A673 (cell line): ENCODE data around the gene SLC2A13. TPM values are rescaled to one million over a fixed set of nuclear protein-coding genes. Genes with fewer than 3 reads are reported as not detected.
"Not testable (repeated sequence)": the region's sequence is repeated elsewhere in the genome, so short reads cannot be mapped to it uniquely, and the experiment has no call there.

Source experiments
- BruUV-seq: library from RNA; stranded (reverse); fragments of 400-500 nt; replicated peaks from 2 replicates; lab custom pipeline; 2021; lab: Mats Ljungman, UMichigan
- CTCF ChIA-PET: fragments of 300-600 bp; sonication (Branson Sonifier 250); formaldehyde crosslinking; loops from one replicate; lab custom pipeline; 2022; ENCODE audit warnings: antibody characterized with exemption; lab: Charles Lee
- POLR2A ChIA-PET: fragments of 300-600 bp; sonication (Branson Sonifier 250); formaldehyde crosslinking; loops from one replicate; lab custom pipeline; 2022; ENCODE audit warnings: antibody characterized with exemption; ENCODE audit not compliant: low non-redundant PET; lab: Charles Lee
- DNase-seq: peaks from one replicate; pipeline ENCODE4 v3.0.0-alpha.2; 2015; ENCODE audit warnings: low spot score
- H3K27ac ChIP-seq: fragments of 200-600 bp; sonication (generic); 2 replicates; pipeline ENCODE4 v1.5.1; 2016; ENCODE audit warnings: mixed run types, low read depth, mild to moderate bottlenecking, mixed read lengths, antibody characterized with exemption, low read length; ENCODE audit not compliant: poor library complexity, severe bottlenecking
- H3K27me3 ChIP-seq: fragments of 200-600 bp; sonication (generic); replicated peaks from 2 replicates; pipeline ENCODE4 v1.6.1; 2017; ENCODE audit warnings: mixed run types, low read depth, mild to moderate bottlenecking, mixed read lengths, antibody characterized with exemption, low read length; ENCODE audit not compliant: insufficient read depth, poor library complexity
- H3K36me3 ChIP-seq: fragments of 200-600 bp; sonication (generic); 2 replicates; pipeline ENCODE4 v1.6.1; 2016; ENCODE audit warnings: mixed run types, mild to moderate bottlenecking, mixed read lengths, antibody characterized with exemption, low read length; ENCODE audit not compliant: insufficient read depth, poor library complexity, severe bottlenecking
- H3K4me1 ChIP-seq: fragments of 200-600 bp; sonication (generic); 2 replicates; pipeline ENCODE4 v1.6.1; 2017; ENCODE audit warnings: mixed run types, mild to moderate bottlenecking, mixed read lengths, antibody characterized with exemption, low read length; ENCODE audit not compliant: insufficient read depth, poor library complexity, severe bottlenecking
- H3K4me3 ChIP-seq: fragments of 200-600 bp; sonication (generic); 2 replicates; pipeline ENCODE4 v1.5.1; 2016; ENCODE audit warnings: low read depth, mixed run types, mild to moderate bottlenecking, mixed read lengths, low read length; ENCODE audit not compliant: poor library complexity, severe bottlenecking
- H3K9me3 ChIP-seq: fragments of 200-600 bp; sonication (generic); 2 replicates; pipeline ENCODE4 v1.6.1; 2016; ENCODE audit warnings: mixed run types, low read depth, mild to moderate bottlenecking, mixed read lengths, antibody characterized with exemption, low read length; ENCODE audit not compliant: poor library complexity, severe bottlenecking
- CTCF ChIP-seq: fragments of 300-800, 200-600 bp; sonication (generic); conservative IDR thresholded peaks from 2 replicates; pipeline ENCODE4 v1.5.1; 2017; ENCODE audit warnings: low read depth, mild to moderate bottlenecking, antibody characterized with exemption, low read length, moderate library complexity, mixed read lengths
- EZH2 ChIP-seq: fragments of 200-600 bp; sonication (generic); IDR thresholded peaks from 2 replicates; pipeline ENCODE4 v1.6.1; 2017; ENCODE audit warnings: borderline replicate concordance, low read depth, mild to moderate bottlenecking, mixed read lengths, antibody characterized with exemption, low read length; ENCODE audit not compliant: poor library complexity, severe bottlenecking
- intact Hi-C: fragments of 100-400 bp; cut with micrococcal nuclease; formaldehyde crosslinking; loops from one replicate; pipeline ENCODE4 v1.10.0; 2022; ENCODE audit not compliant: unreplicated experiment
- total RNA-seq: library from RNA; stranded (reverse); gene quantifications from 2 replicates; pipeline ENCODE4 v1.2.3, GENCODE V29; 2021

Gene SLC2A13
- total RNA-seq, 1 experiment from 2014 or later = 9.1 TPM

GRCh38 chr12:39763071-39763889 lies 342.6 kb downstream of the SLC2A13 start:
- H3K27ac ChIP-seq = no peak overlapping the region
- BruUV-seq = no TSS peak

GRCh38 chr12:39755478-39755877 lies 350.4 kb downstream of the SLC2A13 start:
- Histone ChIP-seq H3K36me3 (no peaks in the 10 kb centered on the region), H3K4me3 (no peak overlapping the region), H3K9me3 (no peaks in the 10 kb centered on the region), H3K27ac (no peak overlapping the region), H3K27me3 (no peaks in the 10 kb centered on the region), H3K4me1 (no peaks in the 10 kb centered on the region)
- no TSS peak for BruUV-seq
- DNase-seq = no peak
- CTCF ChIA-PET = no interaction called here
- POLR2A ChIA-PET = no interaction called here
- no peak for TF ChIP-seq EZH2
- no peak for TF ChIP-seq CTCF
- intact Hi-C loops = no loop called here

More at GRCh38 chr12:39763071-39763889, 342.6 kb downstream of the SLC2A13 start:
- ChIA-PET CTCF (no interaction called here), POLR2A (no interaction called here)
- Histone ChIP-seq H3K36me3 (no peaks in the 10 kb centered on the region), H3K4me3 (no peak overlapping the region), H3K9me3 (peaks cover 3% of the 10 kb centered on the region), H3K4me1 (no peaks in the 10 kb centered on the region), H3K27me3 (no peaks in the 10 kb centered on the region)
- DNase-seq = no peak
- intact Hi-C loops = no loop called here
- TF ChIP-seq EZH2 = no peak
- no peak for TF ChIP-seq CTCF

- Histone ChIP-seq H3K4me3 (no peak overlapping the region), H3K27me3 (no peaks in the 10 kb centered on the region), H3K9me3 (no peaks in the 10 kb centered on the region), H3K27ac (no peak overlapping the region), H3K36me3 (no peaks in the 10 kb centered on the region), H3K4me1 (no peaks in the 10 kb centered on the region)
- CTCF ChIA-PET = no interaction called here
- intact Hi-C loops = no loop called here
- no TSS peak for BruUV-seq
- TF ChIP-seq CTCF (no peak), EZH2 (no peak)
- POLR2A ChIA-PET = no interaction called here
- no peak for DNase-seq
These were observed 353.3 kb downstream of the SLC2A13 start for GRCh38 chr12:39752482-39753137.

- H3K36me3 ChIP-seq, intact Hi-C loops, H3K4me1 ChIP-seq, CTCF ChIA-PET, H3K9me3 ChIP-seq, H3K4me3 ChIP-seq, H3K27ac ChIP-seq, DNase-seq, H3K27me3 ChIP-seq, BruUV-seq, POLR2A ChIA-PET: not testable (repeated sequence)
These were observed 359.7 kb downstream of the SLC2A13 start for GRCh38 chr12:39746151-39746550.
